ENCODE measurements around the gene TTC21B.
"Not testable (repeated sequence)": the region's sequence is repeated elsewhere in the genome, so short reads cannot be mapped to it uniquely, and the experiment has no call there.

Gene TTC21B

DNA sequence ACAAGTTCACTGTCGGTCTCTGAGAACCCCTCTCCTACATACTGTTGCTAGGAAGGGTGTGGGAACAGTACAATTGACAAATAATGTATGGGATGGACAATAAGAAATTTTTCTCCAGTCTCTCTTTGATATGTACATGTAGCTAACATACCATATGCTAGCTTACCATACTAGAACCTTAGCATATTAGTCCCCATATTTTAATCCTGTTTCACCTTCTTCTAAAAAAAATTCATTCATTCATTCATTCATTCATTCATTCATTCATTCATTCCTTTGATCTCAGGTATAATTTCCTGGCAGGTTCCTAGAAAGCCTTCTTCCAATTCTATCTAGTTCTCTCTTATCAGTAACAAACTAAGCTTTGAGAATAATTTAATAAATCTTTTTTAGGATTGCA, 62.2 kb downstream of the TTC21B start:
- H3K27ac ChIP-seq, result no peak overlapping the region
- no peak overlapping the region for H3K4me3 ChIP-seq

DNA sequence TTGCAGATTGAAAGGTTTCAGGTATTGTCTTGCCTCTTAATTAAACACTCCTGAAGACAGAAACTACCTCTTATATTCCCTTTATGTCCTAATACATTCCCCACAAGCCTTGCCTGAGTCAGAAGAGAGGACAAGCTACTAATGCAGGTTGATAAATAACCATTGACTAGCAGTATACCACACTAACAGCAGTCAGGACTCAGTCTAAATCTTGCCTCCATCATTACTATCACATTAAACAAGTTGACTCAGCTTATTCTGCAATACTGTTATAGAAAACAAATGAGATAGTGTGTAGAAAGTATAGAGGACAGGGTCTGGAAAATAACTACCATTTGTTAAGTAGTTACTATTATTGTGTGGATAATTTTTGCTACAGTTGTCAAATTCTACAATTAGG, 63.8 kb downstream of the TTC21B start:
- H3K27ac ChIP-seq, result no peak overlapping the region
- no peak overlapping the region for H3K4me3 ChIP-seq

DNA sequence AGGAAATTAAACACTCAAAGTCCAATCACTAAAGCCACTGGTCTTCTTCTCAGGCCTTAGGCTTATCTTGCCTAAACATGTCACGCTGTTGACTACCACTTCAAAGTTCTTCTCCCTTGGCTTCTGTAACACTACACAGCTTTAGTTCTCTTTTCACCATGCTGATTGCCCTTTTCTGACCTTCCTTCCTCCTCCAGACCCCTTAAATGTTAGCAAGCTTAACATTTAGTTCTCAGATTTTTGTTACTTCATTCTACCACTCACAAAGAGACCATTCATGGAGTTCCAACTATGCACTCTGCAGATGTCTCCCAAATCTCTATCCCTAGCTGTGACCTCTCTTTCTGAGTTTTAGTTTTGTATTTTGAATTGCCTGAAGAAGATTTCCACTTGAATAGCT, 64.4 kb downstream of the TTC21B start:
- H3K4me3 ChIP-seq, result no peak overlapping the region
- no peak overlapping the region for H3K27ac ChIP-seq

DNA sequence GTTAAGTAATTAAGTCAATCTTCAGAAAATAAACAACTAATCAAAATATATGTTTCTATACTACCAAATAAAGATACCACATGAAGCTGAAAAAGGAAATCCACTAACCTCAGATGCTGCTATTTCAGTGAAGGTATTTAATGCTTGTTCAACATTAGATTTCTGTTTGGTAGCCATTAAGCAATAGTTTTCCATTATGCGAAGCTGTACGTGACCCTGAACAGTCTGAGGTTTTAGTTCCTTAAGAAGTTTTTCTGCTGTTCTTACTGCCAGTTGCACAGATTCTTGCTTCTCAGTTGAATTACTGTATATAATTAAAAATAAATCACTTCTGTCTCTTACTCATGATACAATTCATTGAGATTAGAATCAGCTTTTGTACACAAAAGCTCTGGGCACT, 65.4 kb downstream of the TTC21B start:
- Histone ChIP-seq H3K27ac (no peak overlapping the region), H3K4me3 (no peak overlapping the region)

DNA sequence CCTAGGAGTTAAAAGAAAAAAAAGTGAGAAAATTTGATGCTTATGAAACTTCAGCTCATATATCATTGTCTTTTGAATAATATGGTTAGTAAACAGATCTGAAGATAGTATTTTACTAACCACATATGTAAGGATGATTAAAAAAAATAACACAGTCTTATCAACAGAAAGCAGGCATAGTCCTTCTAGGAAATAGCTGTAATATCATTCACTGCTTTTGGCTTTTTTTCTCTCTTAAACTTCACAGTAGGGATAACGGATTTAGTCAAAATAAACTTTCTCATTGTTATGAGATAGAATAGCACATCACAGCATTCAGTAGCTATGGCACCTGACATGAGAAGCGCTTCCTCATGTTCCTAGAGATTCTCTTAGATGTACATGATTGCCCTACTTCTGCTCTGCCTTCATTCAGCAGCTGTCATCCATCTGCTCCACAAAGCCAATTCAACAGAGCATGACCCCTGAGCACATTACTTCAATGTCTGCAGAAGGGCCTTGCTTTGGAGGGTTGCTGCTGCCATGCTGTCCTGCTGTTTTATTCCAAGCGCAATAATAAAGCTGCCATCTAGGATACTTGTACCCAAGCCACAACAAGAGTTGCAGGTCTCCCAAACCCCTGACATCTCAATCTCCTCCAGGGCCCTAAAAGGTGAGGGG, 67.0 kb downstream of the TTC21B start:
- Histone ChIP-seq H3K27ac (no peak overlapping the region), H3K4me3 (no peak overlapping the region)

DNA sequence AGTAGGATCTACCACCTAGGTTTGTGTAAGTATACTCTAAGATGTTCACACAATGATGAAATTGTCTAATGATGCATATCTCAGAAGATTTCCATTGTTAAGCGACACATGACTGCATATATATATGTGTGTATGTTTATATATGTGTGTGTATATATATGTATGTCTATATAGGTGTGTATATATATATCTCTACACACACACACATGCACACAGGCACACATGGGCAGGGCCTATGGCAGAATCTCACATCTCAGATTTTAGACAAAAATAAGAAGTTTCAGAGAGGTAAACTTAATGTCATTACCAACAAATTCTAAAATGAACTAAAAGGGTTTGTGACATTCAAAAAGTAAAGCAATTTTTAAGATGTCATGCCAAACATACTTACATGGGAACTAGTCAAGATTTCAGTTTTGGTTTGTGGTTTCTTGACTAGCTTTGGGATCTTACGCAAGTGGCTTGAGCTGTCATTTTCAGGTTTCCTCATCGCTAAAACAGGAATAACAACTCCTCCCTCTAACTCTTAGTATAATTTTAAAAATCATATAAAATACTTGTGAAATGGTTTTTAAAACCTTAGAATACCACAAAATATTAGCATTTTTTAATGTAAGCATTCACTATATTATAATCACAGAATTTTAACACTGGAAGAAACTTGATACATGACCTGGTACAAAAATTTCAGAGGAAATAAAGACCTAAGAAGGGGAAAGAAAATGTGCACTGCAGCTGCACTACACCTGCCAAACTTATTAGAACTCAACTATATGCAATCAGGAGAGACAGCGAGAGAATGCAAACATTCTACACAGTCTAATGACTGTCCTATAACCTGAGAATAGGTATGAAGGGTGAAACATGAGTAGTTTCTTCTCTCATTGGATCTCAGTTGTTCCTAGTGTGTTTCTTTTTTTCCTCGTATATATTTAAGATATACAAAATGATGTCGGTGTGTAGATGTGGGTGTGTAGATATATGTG, 75.7 kb downstream of the TTC21B start:
- peak overlapping the region in 5 of 21 experiments; percentile 17 to 39 (median 27) for H3K27ac ChIP-seq
- H3K4me3 ChIP-seq, result no peak overlapping the region

DNA sequence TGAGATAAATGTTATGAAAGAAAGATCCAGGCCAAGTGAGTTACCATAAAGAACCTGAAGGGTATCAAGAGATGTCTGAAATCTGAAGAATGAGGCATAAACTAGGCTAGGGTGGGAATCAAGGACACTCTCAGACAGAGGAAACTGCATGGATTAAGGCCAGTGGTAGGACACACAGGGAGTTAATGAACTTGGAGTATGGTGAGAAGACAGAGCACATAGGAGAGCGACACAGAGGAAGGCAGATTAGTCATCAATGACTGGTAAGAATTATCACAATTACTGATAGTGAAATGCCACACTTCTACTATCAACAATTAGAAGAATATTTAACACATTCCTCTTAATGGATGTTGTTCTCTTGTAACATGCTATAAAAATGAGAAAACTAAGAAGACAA, 76.9 kb downstream of the TTC21B start:
- H3K27ac ChIP-seq, result peak overlapping the region in 1 of 21 experiments; percentile 27
- H3K4me3 ChIP-seq, result no peak overlapping the region

DNA sequence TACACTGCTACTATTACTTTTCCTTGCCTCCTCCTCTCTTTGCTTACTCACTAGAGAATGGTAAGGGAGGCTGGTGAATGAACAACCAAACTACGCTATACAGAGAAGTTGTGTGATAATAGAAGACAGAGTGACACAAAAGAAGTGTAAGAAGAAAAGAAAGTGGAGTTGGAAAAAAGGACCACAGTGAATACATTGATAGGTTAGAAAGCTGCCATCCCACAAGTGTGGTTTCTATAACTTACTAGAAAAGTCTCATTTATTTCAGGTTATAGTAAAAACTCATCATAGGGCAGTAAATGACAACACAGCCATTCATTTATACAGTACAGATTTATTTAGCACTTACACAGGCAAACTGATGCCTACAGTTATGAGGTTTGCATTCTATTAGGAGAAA, 77.3 kb downstream of the TTC21B start:
- Histone ChIP-seq H3K4me3 (no peak overlapping the region), H3K27ac (peak overlapping the region in 1 of 21 experiments; percentile 27)

DNA sequence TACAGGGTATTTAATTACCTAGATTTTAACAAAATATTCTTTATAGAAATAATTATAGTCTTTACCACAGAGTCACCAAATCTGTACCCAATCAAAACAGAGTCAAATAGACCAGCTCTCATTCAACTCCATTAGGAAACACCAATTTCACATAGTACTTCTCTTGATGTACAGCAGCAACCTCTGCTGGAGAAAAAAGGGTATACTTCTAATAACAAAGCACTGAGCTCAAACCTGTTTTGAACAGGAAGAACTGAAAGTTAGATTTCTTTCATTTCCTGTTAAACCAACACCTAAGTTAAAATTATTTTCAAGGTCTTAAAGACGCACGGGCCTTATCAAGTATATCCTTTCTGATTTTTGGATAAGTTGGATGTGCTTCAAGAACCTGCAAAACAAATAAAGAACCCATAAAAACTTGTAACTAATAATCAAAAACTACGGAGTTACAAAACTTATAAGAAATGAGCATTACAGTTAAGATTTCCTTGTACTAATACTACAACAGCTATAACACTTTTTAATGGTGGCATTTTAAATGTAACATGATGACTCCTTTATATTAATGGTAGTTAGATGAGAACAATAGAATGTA, 79.0 kb downstream of the TTC21B start:
- no peak overlapping the region for H3K4me3 ChIP-seq
- peak overlapping the region in 1 of 21 experiments; percentile 1 for H3K27ac ChIP-seq

DNA sequence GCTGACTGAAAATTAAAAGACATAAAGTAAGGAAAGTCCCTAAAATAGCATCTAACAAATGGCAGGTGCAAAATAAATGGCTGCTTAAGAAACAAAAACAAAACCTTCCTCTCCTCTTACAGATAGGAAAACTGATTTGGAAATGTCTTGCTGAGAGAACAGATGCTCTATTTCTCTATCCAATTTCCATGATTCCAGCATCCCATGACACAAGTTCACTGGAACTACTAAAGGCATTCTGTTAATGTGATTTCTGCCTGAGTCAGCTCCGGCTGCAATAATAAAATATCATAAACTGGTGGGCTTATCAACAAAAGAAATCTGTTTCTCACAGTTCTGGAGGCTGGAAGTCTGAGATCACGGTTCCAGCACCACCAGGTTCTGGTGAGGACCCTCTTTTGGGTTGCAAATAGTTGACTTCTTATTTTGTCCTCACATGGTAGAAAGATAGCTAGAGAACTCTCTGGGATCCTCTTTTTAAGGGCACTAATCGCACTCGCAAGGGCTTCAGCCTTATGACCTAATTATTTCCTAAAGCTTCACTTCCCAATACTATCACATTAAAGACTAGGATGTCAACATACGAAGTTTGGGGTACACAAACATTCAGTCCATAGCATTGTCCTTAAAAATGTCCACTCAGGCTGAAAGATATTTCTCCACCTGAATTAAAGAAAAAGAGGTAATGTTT, 81.3 kb downstream of the TTC21B start:
- H3K4me3 ChIP-seq, result no peak overlapping the region
- H3K27ac ChIP-seq, result no peak overlapping the region

DNA sequence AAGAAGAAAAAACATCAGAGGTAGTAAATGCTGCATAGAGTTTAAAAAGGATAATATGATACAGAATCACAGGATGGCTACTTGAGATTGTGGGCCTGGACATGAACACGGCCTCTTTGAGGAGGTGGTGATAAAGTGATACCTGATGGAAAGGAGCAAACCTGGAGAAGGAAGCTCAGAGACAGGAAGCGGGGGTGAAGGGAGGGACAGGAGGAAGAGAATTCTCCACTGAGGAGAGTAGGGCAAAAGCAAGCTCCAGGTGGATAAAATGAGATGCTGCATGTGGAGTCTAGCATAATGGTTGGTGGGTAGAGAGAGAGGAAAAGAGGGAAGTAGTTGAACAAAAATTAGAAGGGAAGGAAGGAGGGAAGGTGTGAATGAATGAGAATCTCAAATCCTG, 82.6 kb downstream of the TTC21B start:
- H3K4me3 ChIP-seq, result no peak overlapping the region

DNA sequence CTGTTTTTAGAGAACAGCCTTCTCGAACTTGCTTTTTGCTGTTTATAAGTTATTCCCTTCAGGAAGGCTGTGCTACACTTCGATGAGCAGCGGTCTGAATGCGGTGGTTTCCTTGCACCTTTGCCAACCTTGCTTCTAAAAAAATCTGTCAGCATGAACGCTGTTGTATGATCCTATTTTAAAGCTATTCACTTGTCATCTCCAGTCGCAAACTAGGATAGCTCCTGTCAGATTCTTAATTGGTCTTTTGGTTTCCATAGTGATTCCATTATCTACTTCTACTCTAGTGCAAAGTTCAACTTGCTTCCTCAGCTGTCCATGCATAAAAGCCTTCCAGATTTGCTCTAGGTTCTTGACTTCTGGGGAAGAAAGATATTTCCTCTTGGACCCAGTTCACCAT, 83.2 kb downstream of the TTC21B start:
- Histone ChIP-seq H3K4me3 (no peak overlapping the region), H3K27ac (no peak overlapping the region)

More for the DNA sequence above, 82.6 kb downstream of the TTC21B start:
- no peak overlapping the region for H3K27ac ChIP-seq

DNA sequence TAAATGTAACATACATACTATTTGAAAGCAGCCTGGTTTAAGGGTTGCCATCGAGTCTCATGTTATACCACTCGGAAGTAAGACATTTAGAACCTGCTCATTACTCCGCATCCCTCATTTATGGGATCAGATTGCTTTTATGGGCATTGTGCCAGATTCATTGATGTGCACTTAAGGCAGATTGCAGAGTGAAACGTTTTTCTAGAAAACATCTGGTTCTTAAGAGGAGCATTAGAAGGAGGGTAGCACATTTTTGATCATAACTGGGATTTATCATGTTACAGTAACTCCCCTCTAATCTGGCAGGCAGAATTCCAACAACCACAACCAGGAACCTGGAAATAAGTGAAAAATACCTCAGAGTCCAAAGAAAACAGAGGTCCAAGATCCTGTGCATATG, 85.4 kb downstream of the TTC21B start:
- H3K4me3 ChIP-seq, result no peak overlapping the region
- H3K27ac ChIP-seq, result no peak overlapping the region

DNA sequence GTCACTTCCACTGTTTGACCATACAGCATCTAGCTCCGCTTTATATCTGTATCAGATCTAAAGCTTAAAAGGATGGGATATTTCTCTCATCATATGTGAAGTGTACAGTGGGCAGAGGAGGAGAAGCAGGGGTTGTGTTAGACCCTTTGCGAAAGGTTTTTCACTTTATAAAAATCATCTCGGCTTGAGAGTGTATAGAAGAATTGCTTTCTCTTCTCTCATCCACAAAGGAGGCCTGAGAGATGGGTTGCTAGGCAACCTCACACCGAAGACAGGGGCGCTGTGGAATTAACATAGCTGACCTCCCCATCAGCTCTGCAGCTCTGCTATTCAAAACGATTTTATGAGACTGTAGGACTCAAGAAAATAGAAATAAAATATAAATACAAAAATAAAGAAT, 89.3 kb downstream of the TTC21B start:
- Histone ChIP-seq H3K4me3 (no peak overlapping the region), H3K27ac (no peak overlapping the region)

DNA sequence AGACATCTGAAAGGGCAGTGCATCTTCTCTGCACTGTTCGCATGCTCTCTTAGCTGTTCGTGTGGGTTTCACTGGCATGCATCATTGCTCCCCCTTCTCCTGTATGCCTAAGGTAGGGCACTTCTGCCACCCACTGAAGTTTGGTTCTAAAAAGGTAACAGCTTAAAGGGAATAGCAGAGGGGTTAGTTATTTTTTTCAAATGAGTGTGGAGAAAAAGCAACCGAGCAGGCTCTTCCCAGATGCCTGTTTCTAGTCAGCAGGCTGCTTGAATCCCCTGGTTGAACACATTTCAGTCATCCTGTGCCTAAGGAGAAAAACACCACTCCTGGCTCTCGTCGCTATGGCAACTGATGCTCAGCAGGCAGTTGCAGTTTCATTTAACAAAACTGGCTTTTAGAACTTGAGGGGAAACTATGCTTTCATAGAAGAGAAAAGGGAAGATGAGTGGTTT, 89.7 kb downstream of the TTC21B start:
- Histone ChIP-seq H3K4me3 (no peak overlapping the region), H3K27ac (no peak overlapping the region)

DNA sequence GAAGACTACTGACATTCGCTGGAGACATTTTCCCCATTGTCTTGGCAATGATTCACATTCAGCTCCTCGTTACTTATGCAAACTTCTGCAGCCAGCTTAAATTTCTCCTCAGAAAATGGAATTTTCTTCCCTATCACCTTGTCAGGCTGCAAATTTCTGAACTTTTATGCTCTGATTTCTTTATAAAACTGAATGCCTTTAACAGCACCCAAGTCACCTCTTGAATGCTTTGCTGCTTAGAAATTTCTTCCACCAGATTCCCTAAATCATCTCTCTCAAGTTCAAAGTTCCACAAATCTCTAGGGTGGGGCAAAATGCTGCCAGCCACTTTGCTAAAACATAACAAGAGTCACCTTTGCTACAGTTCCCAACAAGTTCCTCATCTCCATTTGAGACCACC, 92.5 kb downstream of the TTC21B start:
- not testable (repeated sequence) for H3K4me3 ChIP-seq, H3K27ac ChIP-seq

DNA sequence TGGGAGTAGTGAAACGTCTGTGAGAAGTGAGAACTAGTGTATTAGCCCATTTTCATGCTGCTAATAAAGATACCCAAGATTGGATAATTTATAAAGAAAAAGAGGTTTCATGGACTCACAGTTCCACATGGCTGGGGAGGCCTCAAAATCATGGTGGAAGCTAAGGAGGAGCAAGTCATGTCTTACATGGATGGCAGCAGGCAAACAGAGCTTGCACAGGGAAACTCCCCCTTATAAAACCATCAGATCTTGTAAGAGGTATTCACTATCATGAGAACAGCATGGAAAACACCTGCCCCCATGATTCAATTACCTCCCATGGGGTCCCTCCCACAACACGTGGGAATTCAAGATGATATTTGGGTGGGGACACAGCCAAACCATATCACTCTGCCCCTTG, 93.9 kb downstream of the TTC21B start:
- H3K4me3 ChIP-seq, H3K27ac ChIP-seq: not testable (repeated sequence)

DNA sequence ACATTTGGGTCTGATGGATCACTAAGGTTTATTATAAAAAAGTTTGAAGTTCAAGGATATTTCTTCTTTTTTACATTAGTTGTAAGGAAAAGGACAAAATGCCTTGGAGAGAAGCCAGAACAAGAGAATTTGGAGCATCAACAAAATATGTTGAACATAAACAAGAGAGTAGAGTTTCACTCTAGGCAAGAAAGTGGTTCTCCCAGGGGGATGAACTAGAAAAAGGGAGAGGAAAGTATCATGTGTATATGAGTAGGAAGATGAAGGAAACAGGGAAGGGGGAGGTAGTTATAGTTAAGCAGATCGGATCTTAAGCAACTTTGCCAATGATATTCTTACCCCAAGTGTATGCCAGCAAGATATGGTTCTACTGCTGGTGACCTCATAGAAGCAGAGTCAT, 95.7 kb downstream of the TTC21B start:
- Histone ChIP-seq H3K27ac (no peak overlapping the region), H3K4me3 (no peak overlapping the region)

DNA sequence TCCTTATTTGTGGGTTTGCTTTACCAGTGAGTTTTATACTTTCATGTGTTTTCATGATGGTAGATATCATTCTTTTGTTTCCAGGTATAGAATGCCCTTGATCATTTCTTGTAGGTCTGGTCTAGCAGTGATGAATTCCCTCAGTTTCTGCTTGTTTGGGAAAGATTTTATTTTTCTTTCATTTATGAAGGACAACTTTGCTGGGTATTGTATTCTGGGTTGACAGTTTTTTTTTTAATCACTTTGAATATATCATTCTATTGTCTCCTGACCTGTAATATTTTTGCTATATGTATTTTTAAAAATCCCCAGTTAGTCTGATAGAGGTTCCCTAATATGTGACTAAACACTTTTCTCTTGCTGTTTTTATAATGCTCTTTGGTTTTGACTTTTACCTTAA, 101.2 kb downstream of the TTC21B start:
- Histone ChIP-seq H3K4me3 (no peak overlapping the region), H3K27ac (no peak overlapping the region)

DNA sequence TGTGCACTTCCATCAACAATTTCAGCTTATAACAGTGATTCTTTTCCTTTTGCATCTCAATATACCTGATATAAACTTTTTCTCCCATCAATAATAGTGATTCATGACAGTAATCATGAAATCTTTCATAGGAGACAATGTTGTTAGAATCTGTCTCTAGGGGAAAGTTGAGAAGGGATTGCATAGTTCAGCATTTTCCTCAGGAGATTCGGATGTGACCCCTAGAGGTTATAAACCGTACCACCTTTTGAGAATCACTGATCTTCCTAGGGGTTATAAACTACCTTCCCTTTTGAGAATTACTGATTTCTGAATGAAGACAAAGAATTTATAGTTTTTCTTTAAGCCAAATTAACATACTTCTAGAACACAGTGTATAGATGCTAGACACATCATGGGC, 106.6 kb downstream of the TTC21B start:
- no peak overlapping the region for H3K27ac ChIP-seq
- H3K4me3 ChIP-seq, result no peak overlapping the region

All from skin epidermis (tissue), 12 donors.